Duodenal mucosa (tissue), 2 donors: ENCODE results near the gene BMP5.

Source experiments
- H3K27ac ChIP-seq: one replicate; pipeline ENCODE4 v1.7.0; 2013; ENCODE audit warnings: low read depth, low read length
- H3K27me3 ChIP-seq, 2 donors: one replicate each; pipeline ENCODE4 v1.7.0; 2013; ENCODE audit warnings: low read length in 2 of 2, control low read depth in 1 of 2; ENCODE audit not compliant: insufficient read depth in 2 of 2, control insufficient read depth in 1 of 2
- H3K36me3 ChIP-seq, 2 donors: one replicate each; pipeline ENCODE4 v1.7.0; 2013; ENCODE audit warnings: low read length in 2 of 2, control low read depth in 1 of 2; ENCODE audit not compliant: insufficient read depth in 2 of 2, control insufficient read depth in 1 of 2
- H3K4me1 ChIP-seq, 2 donors: one replicate each; pipeline ENCODE4 v1.7.0; 2013; ENCODE audit warnings: low read length in 2 of 2, control low read depth in 1 of 2; ENCODE audit not compliant: insufficient read depth in 2 of 2, control insufficient read depth in 1 of 2
- H3K4me3 ChIP-seq, 2 donors: one replicate each; pipeline ENCODE4 v1.7.0; 2013; ENCODE audit warnings: low read length in 2 of 2, low read depth in 1 of 2
- H3K9ac ChIP-seq, 2 donors: one replicate each; pipeline ENCODE4 v1.7.0; 2013; ENCODE audit warnings: low read length in 2 of 2, low read depth in 1 of 2
- H3K9me3 ChIP-seq, 2 donors: one replicate each; pipeline ENCODE4 v1.7.0; 2013; ENCODE audit warnings: low read length in 2 of 2, control low read depth in 1 of 2; ENCODE audit not compliant: control insufficient read depth in 1 of 2

Gene BMP5

DNA sequence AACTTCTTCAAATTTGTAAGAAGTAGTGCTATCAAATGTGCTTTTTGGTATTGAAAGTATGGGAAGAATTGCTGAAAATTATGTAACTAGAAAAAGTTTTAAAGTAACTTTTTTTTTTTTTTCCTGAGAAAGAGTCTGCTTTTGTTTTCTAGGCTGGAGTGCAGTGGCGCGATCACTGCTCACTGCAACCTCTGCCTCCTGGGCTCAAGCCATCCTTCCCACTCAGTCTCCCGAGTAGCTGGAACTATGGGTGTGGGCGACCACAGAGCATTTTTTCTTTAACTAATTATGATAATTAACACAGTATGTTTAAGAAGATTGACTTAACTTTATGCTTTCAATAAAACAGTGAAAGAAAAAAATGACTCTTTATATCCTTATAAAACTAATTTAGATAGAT, 38.4 kb downstream of the BMP5 start:
- H3K4me3 ChIP-seq = no peak overlapping the region
- H3K27me3 ChIP-seq = no peaks in the 10 kb centered on the region
- H3K9ac ChIP-seq = no peak overlapping the region
- H3K27ac ChIP-seq = no peak overlapping the region
- H3K36me3 ChIP-seq = no peaks in the 10 kb centered on the region
- no peaks in the 10 kb centered on the region for H3K4me1 ChIP-seq
- H3K9me3 ChIP-seq = no peaks in the 10 kb centered on the region

DNA sequence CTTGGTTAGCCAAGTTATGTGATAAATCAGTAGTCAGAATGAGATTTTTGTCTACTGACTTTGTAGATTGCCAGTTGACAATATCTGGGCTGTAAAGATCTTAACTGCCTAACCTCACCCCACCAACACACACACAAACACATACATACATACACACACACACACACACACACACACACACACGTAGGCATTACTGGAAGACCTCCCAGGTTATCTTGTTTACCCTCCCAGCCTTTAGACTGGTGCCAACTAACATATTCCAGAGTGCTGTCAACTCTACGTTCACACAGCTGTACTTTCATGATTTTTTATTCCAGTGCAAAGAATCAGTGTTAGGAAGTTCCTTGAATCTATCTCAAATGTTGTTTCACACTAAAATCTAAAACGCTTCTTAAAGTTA, 38.9 kb downstream of the BMP5 start:
- Histone ChIP-seq H3K9me3 (no peaks in the 10 kb centered on the region), H3K4me1 (no peaks in the 10 kb centered on the region), H3K27ac (no peak overlapping the region), H3K4me3 (no peak overlapping the region), H3K9ac (no peak overlapping the region), H3K27me3 (no peaks in the 10 kb centered on the region), H3K36me3 (no peaks in the 10 kb centered on the region)

- H3K9ac ChIP-seq = no peak overlapping the region
- H3K27me3 ChIP-seq = no peaks in the 10 kb centered on the region
- no peaks in the 10 kb centered on the region for H3K36me3 ChIP-seq
- no peaks in the 10 kb centered on the region for H3K4me1 ChIP-seq
- no peaks in the 10 kb centered on the region for H3K9me3 ChIP-seq
- no peak overlapping the region for H3K27ac ChIP-seq
- H3K4me3 ChIP-seq = no peak overlapping the region
Measured at GRCh38 chr6:55835220-55835619, 40.2 kb downstream of the BMP5 start.

DNA sequence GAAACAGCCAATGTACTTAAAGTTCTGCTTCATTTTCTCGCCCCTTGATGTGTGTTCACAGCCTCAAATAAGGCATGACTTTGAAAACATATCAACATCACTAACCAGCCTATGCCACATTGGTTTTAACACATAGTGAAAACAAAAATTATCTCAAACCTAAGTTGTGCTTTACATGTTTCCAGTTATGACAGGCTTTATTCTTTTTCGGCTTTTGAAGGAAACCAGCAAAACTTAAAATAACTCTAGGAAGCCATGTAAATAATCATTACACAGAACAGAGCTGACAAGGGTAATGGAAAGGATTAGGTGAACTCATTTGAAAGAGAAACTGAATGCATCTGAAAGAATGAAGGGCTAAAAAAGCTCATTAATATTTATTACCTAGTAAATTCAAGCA, 42.1 kb downstream of the BMP5 start:
- Histone ChIP-seq H3K4me1 (no peaks in the 10 kb centered on the region), H3K9me3 (no peaks in the 10 kb centered on the region), H3K4me3 (no peak overlapping the region), H3K27ac (no peak overlapping the region), H3K27me3 (no peaks in the 10 kb centered on the region), H3K36me3 (no peaks in the 10 kb centered on the region), H3K9ac (no peak overlapping the region)

DNA sequence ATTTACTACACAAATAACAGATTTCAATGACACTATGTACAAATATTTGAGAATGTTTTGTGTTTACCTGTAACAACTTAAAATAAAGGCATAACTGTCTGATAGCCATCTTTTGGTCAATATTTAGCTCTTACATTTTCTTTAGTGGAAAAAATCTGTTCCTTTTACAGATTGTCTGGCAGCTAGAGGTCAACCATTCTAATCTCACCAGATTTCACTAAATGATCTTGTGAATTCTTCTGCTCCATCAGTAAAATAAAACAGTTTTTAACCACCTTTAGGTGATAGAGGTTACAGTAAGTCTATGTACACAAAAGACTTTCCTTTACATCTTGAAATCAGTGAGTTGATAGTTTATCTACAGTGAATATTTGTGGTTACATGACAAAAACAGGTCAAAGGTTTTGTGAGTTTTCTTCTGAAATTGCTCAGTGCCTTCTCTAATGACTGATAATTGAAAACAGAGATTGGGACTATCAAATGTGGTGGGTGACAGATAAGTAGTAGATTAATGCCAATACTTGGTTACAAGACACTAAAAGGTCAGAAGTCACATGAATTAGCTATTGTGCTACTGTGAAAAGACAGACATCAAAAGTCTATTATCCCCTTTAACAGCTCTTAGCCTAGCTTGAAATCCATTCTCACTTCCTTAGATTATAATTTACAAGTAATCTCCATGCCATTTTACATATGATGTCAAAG, 47.4 kb downstream of the BMP5 start:
- no peak overlapping the region for H3K4me3 ChIP-seq
- H3K27me3 ChIP-seq = no peaks in the 10 kb centered on the region
- H3K27ac ChIP-seq = no peak overlapping the region
- no peaks in the 10 kb centered on the region for H3K4me1 ChIP-seq
- H3K9ac ChIP-seq = no peak overlapping the region
- no peaks in the 10 kb centered on the region for H3K36me3 ChIP-seq
- no peaks in the 10 kb centered on the region for H3K9me3 ChIP-seq

- no peaks in the 10 kb centered on the region for H3K4me1 ChIP-seq
- H3K9me3 ChIP-seq = no peaks in the 10 kb centered on the region
- no peaks in the 10 kb centered on the region for H3K36me3 ChIP-seq
- H3K4me3 ChIP-seq = no peak overlapping the region
- H3K27me3 ChIP-seq = no peaks in the 10 kb centered on the region
- no peak overlapping the region for H3K9ac ChIP-seq
- H3K27ac ChIP-seq = no peak overlapping the region
Measured at GRCh38 chr6:55826941-55827340, 48.4 kb downstream of the BMP5 start.

- Histone ChIP-seq H3K27me3 (no peaks in the 10 kb centered on the region), H3K9ac (no peak overlapping the region), H3K4me3 (no peak overlapping the region), H3K4me1 (no peaks in the 10 kb centered on the region), H3K36me3 (no peaks in the 10 kb centered on the region), H3K27ac (no peak overlapping the region), H3K9me3 (no peaks in the 10 kb centered on the region)
Measured at GRCh38 chr6:55825402-55826051, 49.9 kb downstream of the BMP5 start.

DNA sequence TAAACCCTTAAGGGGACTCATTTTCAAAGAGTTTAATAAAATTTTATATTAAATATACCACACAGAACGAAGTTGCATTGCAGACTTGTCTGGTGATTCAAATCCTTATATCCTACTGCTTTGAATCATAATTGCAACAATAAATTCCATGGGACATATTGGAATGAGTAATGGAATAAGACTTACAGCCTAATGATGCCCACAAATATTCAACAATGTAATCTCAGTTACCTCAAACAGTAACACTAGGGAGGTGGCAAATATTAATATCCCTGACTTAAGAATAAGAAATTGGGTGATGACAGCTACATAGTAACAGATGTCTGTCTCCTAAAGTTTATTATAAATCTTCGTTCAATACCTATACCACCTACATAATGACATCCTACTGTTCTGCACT, 52.6 kb downstream of the BMP5 start:
- Histone ChIP-seq H3K4me3 (no peak overlapping the region), H3K9me3 (no peaks in the 10 kb centered on the region), H3K9ac (no peak overlapping the region), H3K27me3 (no peaks in the 10 kb centered on the region), H3K27ac (no peak overlapping the region), H3K4me1 (no peaks in the 10 kb centered on the region), H3K36me3 (no peaks in the 10 kb centered on the region)

- Histone ChIP-seq H3K4me3 (no peak overlapping the region), H3K36me3 (no peaks in the 10 kb centered on the region), H3K9me3 (no peaks in the 10 kb centered on the region), H3K27me3 (no peaks in the 10 kb centered on the region), H3K4me1 (no peaks in the 10 kb centered on the region), H3K9ac (no peak overlapping the region), H3K27ac (no peak overlapping the region)
Measured at GRCh38 chr6:55822005-55822404, 53.4 kb downstream of the BMP5 start.

GRCh38 chr6:55820696-55821095, 54.7 kb downstream of the BMP5 start:
- Histone ChIP-seq H3K4me3 (no peak overlapping the region), H3K9me3 (no peaks in the 10 kb centered on the region), H3K36me3 (no peaks in the 10 kb centered on the region), H3K27ac (no peak overlapping the region), H3K27me3 (no peaks in the 10 kb centered on the region), H3K4me1 (no peaks in the 10 kb centered on the region), H3K9ac (no peak overlapping the region)
